H1 (cell line): ENCODE results near the gene AIPL1. TPM values are rescaled to one million over a fixed set of nuclear protein-coding genes. Genes with fewer than 3 reads are reported as not detected.

Experiments
- CTCF ChIA-PET: fragments of 300-600 bp; sonication (Branson Sonifier 250); formaldehyde crosslinking; loops from one replicate; lab custom pipeline; 2021; ENCODE audit not compliant: partially characterized antibody; lab: Charles Lee
- POLR2A ChIA-PET: fragments of 300-600 bp; sonication (Branson Sonifier 250); formaldehyde crosslinking; loops from one replicate; lab custom pipeline; 2021; ENCODE audit warnings: inconsistent platforms; ENCODE audit not compliant: partially characterized antibody; lab: Charles Lee
- DNase-seq, 2 experiments: peaks; one replicate each; pipeline versions ENCODE4 v3.0.0 to v3.0.0-alpha.2; 2010 to 2022; ENCODE audit warnings: low spot score in 2 of 2, low read depth in 1 of 2, mixed read lengths in 1 of 2
- FAIRE-seq: peaks from 2 replicates; lab custom pipeline; 2011; peaks lifted over from hg19 to GRCh38; lab: Jason Lieb, UNC
- H2AFZ ChIP-seq: 2 replicates; pipeline ENCODE4 v1.8.1; 2012; ENCODE audit warnings: low read length, inconsistent platforms
- H2AK5ac ChIP-seq: 2 replicates; pipeline ENCODE4 v1.6.1; 2013; ENCODE audit warnings: low read depth, low read length
- H2BK120ac ChIP-seq: replicated peaks from 2 replicates; pipeline ENCODE3; 2013; ENCODE audit warnings: low read depth, low read length, inconsistent platforms
- H2BK12ac ChIP-seq: 2 replicates; pipeline ENCODE4 v1.6.1; 2013; ENCODE audit warnings: low read depth, low read length
- H2BK15ac ChIP-seq: 2 replicates; pipeline ENCODE4 v1.6.1; 2013; ENCODE audit warnings: low read length
- H2BK20ac ChIP-seq: 2 replicates; pipeline ENCODE4 v1.6.1; 2013; ENCODE audit warnings: low read length
- H2BK5ac ChIP-seq: 2 replicates; pipeline ENCODE4 v1.6.1; 2013; ENCODE audit warnings: low read depth, low read length
- H3K14ac ChIP-seq: 2 replicates; pipeline ENCODE4 v1.6.1; 2013; ENCODE audit warnings: inconsistent platforms; ENCODE audit not compliant: insufficient read length
- H3K18ac ChIP-seq: 2 replicates; pipeline ENCODE4 v1.6.1; 2013; ENCODE audit warnings: low read length; ENCODE audit errors: extremely low read depth
- H3K23ac ChIP-seq: 2 replicates; pipeline ENCODE4 v1.6.1; 2013; ENCODE audit warnings: inconsistent platforms; ENCODE audit not compliant: insufficient read length
- H3K23me2 ChIP-seq: 2 replicates; pipeline ENCODE4 v1.6.1; 2013; ENCODE audit warnings: low read depth, low read length
- H3K27ac ChIP-seq: 2 replicates; pipeline ENCODE4 v1.6.1; 2011; ENCODE audit warnings: low read depth, low read length, inconsistent platforms
- H3K27me3 ChIP-seq, 4 experiments: replicated peaks in 1 of 4; 1 replicate in 1 of 4; 2 replicates in 3 of 4; pipeline versions ENCODE4 v1.6.1 to v1.8.1; 2011 to 2013; ENCODE audit warnings: low read length in 3 of 4, mild to moderate bottlenecking in 3 of 4, inconsistent platforms in 2 of 4, mixed read lengths in 2 of 4, moderate library complexity in 1 of 4; ENCODE audit not compliant: control insufficient read depth in 3 of 4, insufficient read depth in 3 of 4; ENCODE audit errors: extremely low read depth in 1 of 4
- H3K36me3 ChIP-seq, 4 experiments: 2 replicates each; pipeline versions ENCODE4 v1.6.1 to v1.8.1; 2011 to 2013; ENCODE audit warnings: mild to moderate bottlenecking in 4 of 4, low read length in 3 of 4, moderate library complexity in 2 of 4, control low read depth in 1 of 4, inconsistent platforms in 1 of 4; ENCODE audit not compliant: insufficient read depth in 4 of 4, control insufficient read depth in 2 of 4
- H3K4ac ChIP-seq: replicated peaks from 2 replicates; pipeline ENCODE3; 2013; ENCODE audit warnings: low read length, low read depth, mixed read lengths, inconsistent platforms; ENCODE audit not compliant: insufficient read length
- H3K4me1 ChIP-seq, 4 experiments: replicated peaks in 1 of 4; 1 replicate in 1 of 4; 2 replicates in 3 of 4; pipeline versions ENCODE4 v1.6.1 to v1.8.1; 2011 to 2013; ENCODE audit warnings: low read length in 3 of 4, inconsistent platforms in 2 of 4, mixed read lengths in 1 of 4; ENCODE audit not compliant: insufficient read depth in 4 of 4, control insufficient read depth in 3 of 4
- H3K4me2 ChIP-seq, 2 experiments: 2 replicates each; pipeline versions ENCODE4 v1.6.1 to v1.8.1; 2011 to 2013; ENCODE audit warnings: low read depth in 2 of 2, low read length in 2 of 2, control low read depth in 1 of 2, inconsistent platforms in 1 of 2, mild to moderate bottlenecking in 1 of 2; ENCODE audit not compliant: insufficient read depth in 1 of 2
- H3K4me3 ChIP-seq, 4 experiments: fragments of 200-600, 300-600 bp in 1 of 4; sonication (generic), shearing (Covaris generic), sonication (Bioruptor Twin) in 1 of 4; 2 replicates each; pipeline versions ENCODE4 v1.5.1 to v1.8.1; 2011 to 2016; ENCODE audit warnings: low read length in 4 of 4, low read depth in 3 of 4, control low read depth in 2 of 4, inconsistent platforms in 2 of 4, mild to moderate bottlenecking in 2 of 4, mixed read lengths in 1 of 4, moderate library complexity in 1 of 4; ENCODE audit not compliant: insufficient read depth in 2 of 4; ENCODE audit errors: extremely low read depth in 1 of 4
- H3K56ac ChIP-seq: replicated peaks from 2 replicates; pipeline ENCODE3; 2013; ENCODE audit warnings: low read depth, mild to moderate bottlenecking, mixed read lengths, low read length, inconsistent platforms; ENCODE audit not compliant: insufficient read length
- H3K79me1 ChIP-seq: 2 replicates; pipeline ENCODE4 v1.6.1; 2013; ENCODE audit warnings: low read depth, low read length, control low read depth
- H3K79me2 ChIP-seq, 2 experiments: 2 replicates each; pipeline versions ENCODE4 v1.6.1 to v1.8.1; 2012 to 2013; ENCODE audit warnings: low read length in 2 of 2, mild to moderate bottlenecking in 2 of 2, inconsistent platforms in 1 of 2; ENCODE audit not compliant: insufficient read depth in 2 of 2, control insufficient read depth in 1 of 2
- H3K9ac ChIP-seq, 4 experiments: replicated peaks in 1 of 4; 1 replicate in 1 of 4; 2 replicates in 3 of 4; pipeline versions ENCODE4 v1.6.1 to v1.8.1; 2011 to 2013; ENCODE audit warnings: low read depth in 3 of 4, low read length in 3 of 4, control low read depth in 2 of 4, mild to moderate bottlenecking in 2 of 4, moderate library complexity in 2 of 4, inconsistent platforms in 1 of 4; ENCODE audit errors: extremely low read depth in 1 of 4
- H3K9me3 ChIP-seq, 2 experiments: 2 replicates each; pipeline versions ENCODE4 v1.6.1 to v1.8.1; 2012 to 2013; ENCODE audit warnings: mild to moderate bottlenecking in 2 of 2, moderate library complexity in 2 of 2, control low read depth in 1 of 2, inconsistent platforms in 1 of 2, low read depth in 1 of 2, low read length in 1 of 2, mixed read lengths in 1 of 2; ENCODE audit not compliant: insufficient read depth in 2 of 2
- H4K20me1 ChIP-seq, 2 experiments: replicated peaks in 1 of 2; 2 replicates each; pipeline versions ENCODE3 to v1.8.1; 2011 to 2013; ENCODE audit warnings: inconsistent platforms in 2 of 2, low read length in 2 of 2, mild to moderate bottlenecking in 1 of 2; ENCODE audit not compliant: insufficient read depth in 2 of 2, control insufficient read depth in 1 of 2
- H4K5ac ChIP-seq: 2 replicates; pipeline ENCODE4 v1.6.1; 2013; ENCODE audit warnings: low read length, low read depth, mixed read lengths, inconsistent platforms; ENCODE audit not compliant: insufficient read length
- H4K8ac ChIP-seq: 2 replicates; pipeline ENCODE4 v1.8.0; 2013; ENCODE audit warnings: mild to moderate bottlenecking, moderate library complexity, low read length, inconsistent platforms; ENCODE audit not compliant: insufficient read depth; ENCODE audit errors: extremely low read depth
- H4K91ac ChIP-seq: replicated peaks from 2 replicates; pipeline ENCODE3; 2013; ENCODE audit warnings: low read length, mixed read lengths, inconsistent platforms; ENCODE audit not compliant: insufficient read length
- BACH1 ChIP-seq: IDR thresholded peaks from 2 replicates; pipeline ENCODE4 v1.6.1; 2012; ENCODE audit warnings: low read length, improper control_type of control experiment
- E2F6 ChIP-seq: IDR thresholded peaks from 2 replicates; pipeline ENCODE4 v1.6.1; 2012; ENCODE audit warnings: inconsistent platforms
- RAD21 ChIP-seq, 2 experiments: IDR thresholded peaks in 1 of 2; conservative IDR thresholded peaks in 1 of 2; 2 replicates each; pipeline ENCODE4 v1.6.1; 2011; ENCODE audit warnings: low read depth in 2 of 2, low read length in 2 of 2, improper control_type of control experiment in 1 of 2, inconsistent platforms in 1 of 2, mild to moderate bottlenecking in 1 of 2, moderate library complexity in 1 of 2
- TAF1 ChIP-seq: IDR thresholded peaks from 2 replicates; pipeline ENCODE4 v1.6.1; 2011; ENCODE audit warnings: mild to moderate bottlenecking, low read depth, low read length
- ZNF274 ChIP-seq: IDR thresholded peaks from 2 replicates; pipeline ENCODE4 v1.7.0; 2012; ENCODE audit warnings: low read length, borderline replicate concordance; ENCODE audit errors: extremely low read depth
- WGBS, 2 experiments: shearing (Covaris generic) in 1 of 2; methylation state at CpG; one replicate each; pipeline versions ENCODE4 v1.1.6 to v1.1.7; 2013 to 2015; ENCODE audit warnings: low lambda C conversion rate in 2 of 2, mixed read lengths in 2 of 2, inconsistent platforms in 1 of 2, low coverage in 1 of 2, missing lambda C conversion rate in 1 of 2; ENCODE audit not compliant: insufficient replicate concordance in 2 of 2, insufficient coverage in 1 of 2, insufficient read length in 1 of 2; ENCODE audit errors: extremely low coverage in 1 of 2, missing lambda C conversion rate in 1 of 2; 5-methylcytosine and 5-hydroxymethylcytosine counted together
- polyA plus RNA-seq, 7 experiments: library from polyadenylated mRNA; depleted of rRNA in 3 of 7; stranded (reverse) in 5 of 7; unstranded in 2 of 7; fragments of >200 nt in 5 of 7; fragments of 200-250 nt in 2 of 7; gene quantifications; 1 replicate in 5 of 7; 2 replicates in 1 of 7; 4 replicates in 1 of 7; pipeline versions ENCODE4 v1.2.1 to v1.2.3, GENCODE V29; 2011 to 2013; ENCODE audit warnings: missing spikeins in 2 of 7, mixed read lengths in 2 of 7
- total RNA-seq: library from RNA; stranded (reverse); fragmentation: NEBNext Ultra II Directional; extraction: Animal tissue kit (Norgen Biotek cat#: 25700); gene quantifications from 2 replicates; pipeline ENCODE4 v1.2.1, GENCODE V29; 2021
- TF ChIP-seq, protein P1 (sequence below), 3 experiments: IDR thresholded peaks; 1 replicate in 2 of 3; 2 replicates in 1 of 3; pipeline versions ENCODE4 v1.5.1 to v1.6.1; 2011; ENCODE audit warnings: low read length in 3 of 3, mild to moderate bottlenecking in 3 of 3, inconsistent platforms in 2 of 3, low read depth in 1 of 3, moderate library complexity in 1 of 3; ENCODE audit not compliant: insufficient read depth in 1 of 3; ENCODE audit errors: control extremely low read depth in 1 of 3

Gene AIPL1
- total and polyA plus RNA-seq, 2 of the 8 experiments (the other 6 are each of a cell fraction or from before 2014, with no cell fraction given) = 0.56 to 0.71 TPM

DNA sequence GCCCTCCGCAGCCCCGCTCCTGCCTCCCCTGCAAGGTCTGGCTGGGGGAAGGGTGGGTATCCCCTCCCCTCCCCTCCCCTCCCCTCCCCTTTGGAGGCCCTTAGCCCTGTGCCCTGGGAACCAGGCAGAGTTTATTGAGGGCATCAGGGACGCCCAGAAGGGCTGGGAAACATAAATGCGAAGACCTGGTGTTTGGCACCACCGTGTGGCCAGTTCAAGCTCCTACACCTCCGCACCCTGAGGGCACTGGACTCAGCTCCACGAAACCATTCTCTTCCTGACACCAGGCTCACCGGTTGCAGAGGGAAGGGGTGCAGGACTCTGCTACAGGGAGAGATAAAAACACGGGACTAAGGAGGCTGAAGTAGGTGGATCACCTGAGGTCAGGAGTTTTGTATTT, 1.0 kb upstream of the AIPL1 start:
- Histone ChIP-seq H3K79me1 (no peaks in the 10 kb centered on the region), H2BK5ac (no peak overlapping the region), H3K4ac (no peak overlapping the region), H2BK12ac (0 out of 2 replicates have a peak overlapping the region, but pooled peaks have one; percentile 27), H3K27me3 (no peaks in the 10 kb centered on the region), H3K27ac (no peak overlapping the region), H3K18ac (peak overlapping the region; percentile 24; the same call in 1 of the 2 replicates), H2AFZ (0 out of 2 replicates have a peak overlapping the region, but pooled peaks have one; percentile 9), H4K8ac (peak overlapping the region; percentile 47), H3K9ac (no peak overlapping the region), H3K9me3 (peaks cover under 1 to 2% of the 10 kb centered on the region in 2 experiments; a peak in 2 of 4 replicates), H3K14ac (no peak overlapping the region), H2BK120ac (no peak overlapping the region), H4K91ac (no peak overlapping the region), H2AK5ac (no peak overlapping the region), H3K23ac (no peak overlapping the region)
- WGBS, 2 experiments = 23% methylated on average over 9 of the region's 9 CpGs; no CpG with 5 or more reads in 1 of the 2 experiments
- peak in 1 of 2 experiments; percentile 81 for DNase-seq
- POLR2A ChIA-PET = interaction anchor here (1.0 to 2.0 kb wide), 3 partner anchors 8 to 206 kb away, joined by 3 to 6 read pairs (median 3); partner anchors contain the start of gene PIMREG
- FAIRE-seq = peak; percentile 13
- TF ChIP-seq, protein P1, sequence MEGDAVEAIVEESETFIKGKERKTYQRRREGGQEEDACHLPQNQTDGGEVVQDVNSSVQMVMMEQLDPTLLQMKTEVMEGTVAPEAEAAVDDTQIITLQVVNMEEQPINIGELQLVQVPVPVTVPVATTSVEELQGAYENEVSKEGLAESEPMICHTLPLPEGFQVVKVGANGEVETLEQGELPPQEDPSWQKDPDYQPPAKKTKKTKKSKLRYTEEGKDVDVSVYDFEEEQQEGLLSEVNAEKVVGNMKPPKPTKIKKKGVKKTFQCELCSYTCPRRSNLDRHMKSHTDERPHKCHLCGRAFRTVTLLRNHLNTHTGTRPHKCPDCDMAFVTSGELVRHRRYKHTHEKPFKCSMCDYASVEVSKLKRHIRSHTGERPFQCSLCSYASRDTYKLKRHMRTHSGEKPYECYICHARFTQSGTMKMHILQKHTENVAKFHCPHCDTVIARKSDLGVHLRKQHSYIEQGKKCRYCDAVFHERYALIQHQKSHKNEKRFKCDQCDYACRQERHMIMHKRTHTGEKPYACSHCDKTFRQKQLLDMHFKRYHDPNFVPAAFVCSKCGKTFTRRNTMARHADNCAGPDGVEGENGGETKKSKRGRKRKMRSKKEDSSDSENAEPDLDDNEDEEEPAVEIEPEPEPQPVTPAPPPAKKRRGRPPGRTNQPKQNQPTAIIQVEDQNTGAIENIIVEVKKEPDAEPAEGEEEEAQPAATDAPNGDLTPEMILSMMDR (IDR thresholded peaks at IDR 0.05; ENCODE audit: control extremely low read depth in 1 of 3, insufficient read depth in 1 of 3, low read depth in 1 of 3, low read length in 3 of 3) = peak; percentile 79 to 90 (median 89)
- TF ChIP-seq RAD21 (IDR thresholded peaks at IDR 0.05 in 1 of 2, conservative IDR thresholded peaks at IDR 0.05 in 1 of 2; ENCODE audit: low read depth in 2 of 2, low read length in 2 of 2) = peak; percentile 92 to 93
- TF ChIP-seq BACH1 = no peak
- TF ChIP-seq ZNF274 = no peak
- TF ChIP-seq E2F6 = no peak
- no peak for TF ChIP-seq TAF1
- TF ChIP-seq, all 59 proteins: peak for 2
- no peak overlapping the region for H3K56ac ChIP-seq
- H3K79me2 ChIP-seq = no peaks in the 10 kb centered on the region
- no peak overlapping the region for H2BK20ac ChIP-seq
- no peaks in the 10 kb centered on the region for H4K20me1 ChIP-seq
- H3K4me1 ChIP-seq = peaks cover 2 to 21% (median 6%) of the 10 kb centered on the region in 4 experiments
- H2BK15ac ChIP-seq = no peak overlapping the region
- no peak overlapping the region for H4K5ac ChIP-seq
- H3K4me3 ChIP-seq = no peak overlapping the region
- CTCF ChIA-PET = interaction anchor here (0.6 to 5.3 kb wide), 30 partner anchors 13 to 881 kb away, joined by 3 to 60 read pairs (median 4); partner anchors contain the start of gene NLRP1
- H3K23me2 ChIP-seq = no peaks in the 10 kb centered on the region
- no peak overlapping the region for H3K4me2 ChIP-seq
- no peaks in the 10 kb centered on the region for H3K36me3 ChIP-seq
